AG04449 (cell line): ENCODE results near the gene TECRL.

ENCODE experiments used
- CTCF ChIA-PET: fragments of 350-600 bp; formaldehyde crosslinking; extraction: SDS; loops from one replicate; lab custom pipeline; 2021; ENCODE audit warnings: antibody characterized with exemption; lab: Yijun Ruan, JAX
- POLR2A ChIA-PET: fragments of 400-600, 350-600 bp; formaldehyde crosslinking; extraction: SDS; loops from one replicate; lab custom pipeline; 2020; ENCODE audit warnings: antibody characterized with exemption, inconsistent platforms; lab: Yijun Ruan, JAX
- DNase-seq: peaks from one replicate; pipeline ENCODE4 v3.0.0-alpha.2; 2010; ENCODE audit warnings: low read depth, low spot score
- H3K4me3 ChIP-seq: 2 replicates; pipeline ENCODE4 v1.5.1; 2011; ENCODE audit warnings: low read depth, mild to moderate bottlenecking, control low read depth, low read length
- TF ChIP-seq, protein P1 (sequence below): IDR thresholded peaks from one replicate; pipeline ENCODE4 v1.5.1; 2011; ENCODE audit warnings: mild to moderate bottlenecking, moderate library complexity, low read length, control low read depth, inconsistent platforms; ENCODE audit not compliant: insufficient read depth; ENCODE audit errors: missing control alignments

TECRL gene

DNA sequence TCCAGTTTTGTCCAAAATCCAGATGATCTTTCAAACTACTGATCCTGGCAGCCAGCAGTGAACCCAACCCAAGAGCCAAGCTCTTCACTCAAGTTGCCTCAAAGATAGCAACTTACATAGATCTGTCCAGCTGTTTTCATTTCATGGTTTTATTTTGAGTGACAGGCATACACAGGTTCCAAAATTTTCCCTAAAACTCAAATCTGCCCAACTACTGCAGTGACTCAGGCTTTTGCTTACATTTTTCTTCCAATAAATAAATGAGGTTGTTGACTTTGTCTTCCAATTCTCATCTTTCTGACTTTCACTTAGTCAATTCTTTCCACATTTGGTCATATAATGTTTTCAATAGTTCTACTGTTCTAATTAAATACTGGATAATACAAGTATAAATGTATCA lies 158.8 kb downstream of the TECRL start:
- POLR2A ChIA-PET, result no interaction called here
- no peak for DNase-seq
- CTCF ChIA-PET, result no interaction called here
- no peak overlapping the region for H3K4me3 ChIP-seq
- TF ChIP-seq, protein P1, sequence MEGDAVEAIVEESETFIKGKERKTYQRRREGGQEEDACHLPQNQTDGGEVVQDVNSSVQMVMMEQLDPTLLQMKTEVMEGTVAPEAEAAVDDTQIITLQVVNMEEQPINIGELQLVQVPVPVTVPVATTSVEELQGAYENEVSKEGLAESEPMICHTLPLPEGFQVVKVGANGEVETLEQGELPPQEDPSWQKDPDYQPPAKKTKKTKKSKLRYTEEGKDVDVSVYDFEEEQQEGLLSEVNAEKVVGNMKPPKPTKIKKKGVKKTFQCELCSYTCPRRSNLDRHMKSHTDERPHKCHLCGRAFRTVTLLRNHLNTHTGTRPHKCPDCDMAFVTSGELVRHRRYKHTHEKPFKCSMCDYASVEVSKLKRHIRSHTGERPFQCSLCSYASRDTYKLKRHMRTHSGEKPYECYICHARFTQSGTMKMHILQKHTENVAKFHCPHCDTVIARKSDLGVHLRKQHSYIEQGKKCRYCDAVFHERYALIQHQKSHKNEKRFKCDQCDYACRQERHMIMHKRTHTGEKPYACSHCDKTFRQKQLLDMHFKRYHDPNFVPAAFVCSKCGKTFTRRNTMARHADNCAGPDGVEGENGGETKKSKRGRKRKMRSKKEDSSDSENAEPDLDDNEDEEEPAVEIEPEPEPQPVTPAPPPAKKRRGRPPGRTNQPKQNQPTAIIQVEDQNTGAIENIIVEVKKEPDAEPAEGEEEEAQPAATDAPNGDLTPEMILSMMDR, result no peak

DNA sequence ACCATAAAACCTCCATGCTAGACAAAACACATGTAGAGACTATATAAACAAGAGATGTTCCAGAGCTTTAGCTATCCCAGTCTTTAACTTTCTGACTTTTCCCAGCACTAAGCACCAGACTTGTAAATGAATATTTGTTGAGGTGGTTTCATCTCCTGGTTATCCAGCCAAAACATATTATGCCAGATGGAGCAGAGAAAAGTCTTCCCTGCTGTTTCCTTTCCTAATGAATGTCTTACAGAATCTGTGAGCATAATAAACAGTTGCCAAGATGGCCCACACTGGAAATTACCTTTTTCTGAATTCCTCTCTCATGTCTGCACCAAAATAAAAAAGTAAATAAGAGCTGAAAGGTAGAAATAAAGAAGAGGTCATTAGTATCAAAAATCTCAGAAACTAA lies 159.2 kb downstream of the TECRL start:
- TF ChIP-seq, protein P1, result no peak
- ChIA-PET CTCF (no interaction called here), POLR2A (no interaction called here)
- no peak overlapping the region for H3K4me3 ChIP-seq
- no peak for DNase-seq

DNA sequence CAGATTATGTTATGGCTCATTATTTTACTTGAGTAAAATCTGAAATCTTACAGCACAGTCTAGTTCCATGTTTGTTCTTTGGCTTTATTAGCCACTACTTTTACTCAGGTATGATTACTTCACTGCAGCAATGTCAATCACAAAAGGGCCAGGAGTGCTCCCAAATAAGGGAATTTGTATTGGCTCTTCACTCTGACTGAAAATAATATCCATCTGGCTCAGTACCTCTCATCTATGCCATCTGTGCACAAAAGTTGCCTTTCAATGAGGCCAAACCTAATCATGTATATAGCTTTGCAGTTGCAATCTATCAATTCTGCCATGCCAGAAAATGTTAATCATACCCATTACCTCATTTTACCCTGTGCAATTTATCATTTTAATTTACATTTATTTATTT lies 161.1 kb downstream of the TECRL start:
- CTCF ChIA-PET, result no interaction called here
- POLR2A ChIA-PET, result no interaction called here
- no peak overlapping the region for H3K4me3 ChIP-seq
- TF ChIP-seq, protein P1, result no peak
- DNase-seq, result no peak

DNA sequence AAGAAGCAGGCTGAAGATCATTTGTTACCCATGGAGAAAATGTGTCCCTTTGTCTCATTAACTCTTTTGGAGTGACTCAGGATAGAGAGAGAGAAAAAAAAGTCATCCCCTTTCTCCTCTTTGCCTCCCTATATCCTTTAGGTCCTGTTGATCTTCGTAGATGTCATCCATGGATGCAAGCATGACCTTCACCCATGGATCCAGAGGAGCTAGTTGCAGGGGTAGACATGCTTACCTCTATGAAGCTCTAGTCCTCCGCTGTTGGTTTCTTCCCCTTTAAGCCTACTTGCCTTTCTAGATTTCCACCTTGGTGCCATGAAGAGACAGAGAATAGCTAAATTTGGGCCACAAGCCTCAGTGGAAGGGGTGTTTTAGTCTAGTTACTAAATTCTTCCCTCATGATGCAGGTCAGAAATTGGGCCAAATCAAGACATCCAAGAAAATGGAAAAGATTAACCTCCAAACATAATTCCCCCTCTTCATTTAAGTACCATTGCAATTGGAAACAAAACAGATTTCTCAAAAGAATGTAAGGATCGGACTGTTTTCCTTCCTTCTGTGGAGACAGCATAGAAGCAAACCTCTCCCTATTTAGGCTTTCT lies 178.4 kb downstream of the TECRL start:
- no peak overlapping the region for H3K4me3 ChIP-seq
- ChIA-PET POLR2A (no interaction called here), CTCF (no interaction called here)
- DNase-seq, result no peak
- TF ChIP-seq, protein P1, result no peak
